Superior temporal gyrus (tissue), 1 donor: Measurements from ENCODE around the gene DAAM2.
A peak's percentile ranks its signal among the peaks of the same experiment; 100 is the strongest.

ENCODE experiments used
- DNase-seq: peaks from one replicate; pipeline ENCODE4 v3.0.0-alpha.2; 2016; ENCODE audit errors: extremely low spot score

DAAM2 gene

GRCh38 chr6:39791850-39792539, at the start of gene DAAM2:
TSS of gene DAAM2 (plus strand) at chr6:39792376. CDS start at chr6:39856303, 63,927 bp downstream.
- DNase-seq: peak; percentile 65

DNA sequence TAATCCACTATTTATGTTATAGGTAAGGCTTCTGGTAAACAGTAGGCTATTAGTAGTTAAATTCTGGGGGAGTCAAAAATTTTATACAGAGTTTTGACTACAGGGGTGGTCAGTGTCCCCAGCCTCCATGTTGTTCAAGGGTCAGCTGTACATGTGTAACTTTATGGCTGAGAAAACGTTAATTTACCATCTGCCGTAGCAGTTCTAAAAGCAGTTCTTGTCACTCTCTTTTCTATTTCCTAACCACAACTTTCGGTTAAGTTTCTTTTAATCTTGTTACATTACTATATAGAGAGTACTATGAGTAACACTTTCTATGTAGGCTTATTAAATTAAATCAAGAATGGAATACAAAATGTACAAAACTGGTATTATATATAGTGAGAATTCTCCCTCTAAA, 45.4 kb upstream of the DAAM2 start:
- no peak for DNase-seq

- no peak for DNase-seq
Observed at GRCh38 chr6:39752835-39753724, 39.1 kb upstream of the DAAM2 start.

- no peak for DNase-seq
Observed at GRCh38 chr6:39753725-39754045, 38.5 kb upstream of the DAAM2 start.

DNA sequence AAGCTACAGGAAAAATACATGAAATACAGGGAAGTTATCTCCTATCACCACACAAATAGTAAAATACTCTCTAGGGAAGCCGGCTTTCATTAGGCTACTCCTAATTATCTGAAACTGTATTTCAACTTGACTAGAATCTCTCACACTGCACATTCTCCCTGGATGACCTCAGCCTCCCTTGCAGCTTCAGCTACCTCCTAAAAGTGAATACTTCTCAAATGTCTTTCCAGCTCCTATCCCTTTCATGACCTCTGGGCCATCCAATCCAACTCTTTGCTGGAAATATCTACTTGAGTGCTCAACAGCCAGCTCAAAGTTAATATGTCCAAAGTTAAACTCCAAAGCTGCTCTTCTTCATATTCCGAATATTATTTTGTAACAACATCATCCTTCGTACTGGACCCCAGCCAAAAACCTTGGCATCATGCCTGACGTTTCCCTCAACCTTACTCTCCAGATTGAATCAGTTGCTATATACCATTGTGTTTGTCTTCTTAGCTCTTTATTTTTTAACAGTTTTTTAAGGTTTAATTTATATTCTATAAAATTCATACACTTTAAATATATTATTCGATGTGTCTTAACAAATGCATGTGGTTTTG, 37.6 kb upstream of the DAAM2 start:
- no peak for DNase-seq

- DNase-seq: no peak
Observed at GRCh38 chr6:39755231-39755630, 36.9 kb upstream of the DAAM2 start.

- no peak for DNase-seq
Observed at GRCh38 chr6:39756582-39756981, 35.6 kb upstream of the DAAM2 start.

GRCh38 chr6:39758905-39759605, 33.1 kb upstream of the DAAM2 start:
- DNase-seq: no peak

DNA sequence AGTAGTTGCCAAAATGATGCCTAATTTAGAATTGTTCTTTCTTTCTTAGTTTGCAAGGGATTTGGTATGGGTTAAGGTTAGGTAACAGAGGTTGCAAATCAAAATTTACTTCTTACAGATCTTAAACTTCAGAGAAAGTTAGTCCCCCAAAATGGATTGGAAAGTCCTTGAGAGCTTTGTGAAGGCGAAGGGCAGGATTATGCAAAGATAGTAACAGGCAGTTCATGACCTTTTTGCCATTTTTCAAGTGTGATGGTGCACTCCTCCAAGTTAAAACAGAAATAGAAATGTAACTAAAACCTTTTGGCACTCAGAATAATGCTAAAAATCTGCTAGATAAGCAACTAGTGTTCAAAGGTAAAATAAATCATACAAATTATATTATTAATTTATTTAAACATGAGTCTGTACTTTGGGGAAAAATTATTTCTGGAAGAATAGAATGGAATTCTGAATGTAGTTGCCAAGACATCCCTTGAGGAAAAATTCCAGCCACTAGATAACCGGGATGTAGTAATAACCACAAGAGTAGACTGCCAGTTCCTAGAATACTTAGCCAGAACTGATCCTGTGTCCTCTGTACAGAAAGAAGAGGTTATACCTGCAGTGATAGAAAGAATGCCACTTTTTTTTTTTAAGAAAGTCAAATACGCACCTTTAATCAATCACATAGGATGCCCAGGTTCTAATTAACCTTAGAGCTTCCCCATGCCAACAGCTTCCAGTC, 31.8 kb upstream of the DAAM2 start:
- DNase-seq: no peak

DNA sequence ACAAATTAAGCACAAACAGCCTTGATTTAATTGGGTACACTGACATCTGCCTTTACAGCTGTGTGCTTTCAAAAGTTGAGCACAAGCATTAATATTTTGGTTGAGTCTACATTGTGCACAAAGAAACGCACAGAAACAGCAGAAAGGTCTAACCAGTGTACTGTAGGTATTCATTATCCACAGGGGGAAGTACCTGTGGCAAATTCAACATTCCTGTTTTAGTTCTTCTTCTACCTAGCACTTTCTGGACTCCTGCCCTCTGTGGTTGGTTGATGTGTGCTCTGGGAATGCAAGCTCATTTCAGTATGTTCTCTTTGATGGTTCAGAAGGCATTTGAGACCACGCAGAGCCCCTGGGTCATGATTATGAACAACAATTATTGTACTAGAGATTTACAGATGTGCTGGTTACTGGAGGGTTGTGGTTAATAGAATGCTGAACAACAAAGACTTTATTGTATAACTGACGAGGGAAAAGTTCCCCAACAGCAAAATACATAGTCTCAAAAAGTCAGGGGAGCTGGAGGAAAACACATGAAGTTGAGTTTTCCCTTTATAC, 26.6 kb upstream of the DAAM2 start:
- DNase-seq: peak; percentile 71

- DNase-seq: peak; percentile 95
Observed at GRCh38 chr6:39769012-39769411, 23.2 kb upstream of the DAAM2 start.

DNA sequence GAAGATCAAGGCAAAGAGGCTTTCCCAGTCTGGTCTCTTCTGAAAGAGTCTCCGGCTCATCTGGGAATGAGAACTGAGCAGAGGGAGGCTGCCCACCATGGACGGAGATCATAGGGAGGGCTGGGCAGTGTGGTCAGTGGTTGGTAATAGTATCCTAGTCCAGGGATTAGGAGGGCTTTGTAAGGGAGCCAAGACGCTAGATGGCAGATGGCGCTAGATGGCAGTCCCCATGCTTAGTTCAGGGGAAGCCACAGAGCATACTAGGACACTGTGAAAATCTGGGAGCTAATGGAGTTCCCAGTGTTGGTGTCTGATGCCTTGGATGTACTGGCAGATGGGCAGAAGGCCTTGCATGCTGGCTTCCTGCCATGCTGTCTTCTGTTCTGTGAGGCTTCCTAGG, 21.7 kb upstream of the DAAM2 start:
- peak; percentile 81 for DNase-seq

GRCh38 chr6:39772559-39773273, 19.5 kb upstream of the DAAM2 start:
- DNase-seq: no peak

DNA sequence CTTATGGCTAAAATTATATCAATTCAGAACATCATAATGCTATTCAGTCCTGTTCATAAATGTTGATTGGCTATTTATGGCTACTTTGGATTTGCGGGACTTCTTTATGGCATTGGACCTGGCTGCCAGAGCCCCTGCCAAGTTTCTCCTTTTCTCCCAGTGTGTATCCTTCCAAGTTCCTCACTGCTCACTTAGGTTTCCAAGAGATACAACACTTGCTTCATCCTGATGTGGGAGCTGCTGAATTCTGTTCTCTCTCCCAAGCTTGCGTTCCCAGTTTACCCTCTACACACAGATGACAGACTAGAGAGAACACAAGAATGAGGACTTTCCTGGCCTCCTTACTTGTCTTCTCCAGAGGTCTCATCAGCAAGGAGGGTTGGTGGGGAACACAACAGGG, 18.4 kb upstream of the DAAM2 start:
- DNase-seq: no peak

- no peak for DNase-seq
Observed at GRCh38 chr6:39776581-39776980, 15.6 kb upstream of the DAAM2 start.

DNA sequence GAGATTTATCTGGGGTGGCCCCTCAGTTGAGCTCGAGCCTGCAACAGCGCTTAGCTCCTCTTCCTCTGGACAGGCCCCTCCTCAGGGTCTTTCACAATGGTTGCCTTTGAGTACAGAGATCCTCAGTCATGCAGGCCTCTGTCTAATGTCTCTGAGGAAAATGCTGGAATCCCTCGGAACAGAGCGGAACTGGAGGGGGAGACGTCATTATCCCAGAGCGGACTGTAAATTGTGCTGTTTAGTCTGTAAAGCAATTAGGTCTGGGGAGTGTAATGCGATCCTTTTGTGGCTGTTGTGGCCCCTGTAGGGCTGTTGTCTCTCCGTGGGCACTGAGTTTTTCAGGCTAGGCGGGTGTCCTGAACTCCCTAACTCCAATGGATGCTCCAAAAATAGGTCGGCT, 15.0 kb upstream of the DAAM2 start:
- DNase-seq: peak; percentile 27

DNA sequence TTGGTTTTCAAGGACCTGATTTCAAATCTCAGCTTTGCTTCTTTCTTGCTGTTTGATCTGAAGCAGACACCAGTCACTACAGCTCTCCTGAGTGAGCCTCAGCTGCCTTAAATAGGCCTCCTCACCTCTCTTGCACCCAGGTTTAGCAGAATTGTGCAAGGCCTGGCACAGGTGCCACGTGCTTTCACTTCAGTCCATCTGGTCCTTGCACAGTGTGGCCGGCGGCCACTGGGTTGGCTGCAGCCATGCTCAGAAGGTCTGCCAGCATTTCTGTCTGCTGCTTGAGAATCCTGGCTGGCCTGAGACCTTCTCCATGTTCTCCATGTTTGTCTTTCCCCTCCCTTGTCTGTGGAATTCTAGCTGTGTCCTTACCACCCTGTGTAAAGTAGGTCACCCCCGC, 14.5 kb upstream of the DAAM2 start:
- peak; percentile 13 for DNase-seq

DNA sequence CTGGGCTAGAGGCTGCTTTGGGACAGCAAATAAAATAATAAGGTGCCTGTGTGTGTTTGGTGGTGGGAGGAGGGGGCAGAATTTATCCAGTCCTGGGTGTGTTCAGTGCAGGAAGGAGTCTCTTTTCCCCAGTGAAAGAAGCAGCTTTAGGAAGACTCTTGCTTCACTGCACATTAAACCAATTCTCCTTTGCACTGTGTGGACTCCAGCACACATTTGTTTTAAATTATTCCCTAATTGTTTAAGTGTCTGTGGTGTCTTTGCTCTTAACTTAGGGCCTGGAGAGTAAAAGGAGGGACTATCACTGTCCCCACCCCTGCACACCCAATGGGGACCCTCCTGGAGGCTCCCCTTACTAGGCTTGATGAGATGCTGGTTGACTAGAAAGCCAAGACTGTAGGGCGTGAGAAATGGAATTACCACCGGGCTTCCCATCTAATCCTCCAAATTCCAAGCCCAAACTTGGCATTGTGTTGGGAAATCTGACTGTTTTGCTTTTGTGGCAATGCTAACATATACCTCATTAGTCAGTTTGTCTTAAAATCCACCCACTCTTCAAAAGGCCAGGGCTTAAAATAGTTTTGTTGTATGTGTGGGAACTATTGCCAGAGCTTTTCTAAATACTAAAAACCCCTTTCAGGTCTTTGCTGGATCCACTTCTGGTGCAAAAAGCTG, 13.5 kb upstream of the DAAM2 start:
- no peak for DNase-seq

GRCh38 chr6:39785281-39785680, 6.9 kb upstream of the DAAM2 start:
- DNase-seq: no peak

DNA sequence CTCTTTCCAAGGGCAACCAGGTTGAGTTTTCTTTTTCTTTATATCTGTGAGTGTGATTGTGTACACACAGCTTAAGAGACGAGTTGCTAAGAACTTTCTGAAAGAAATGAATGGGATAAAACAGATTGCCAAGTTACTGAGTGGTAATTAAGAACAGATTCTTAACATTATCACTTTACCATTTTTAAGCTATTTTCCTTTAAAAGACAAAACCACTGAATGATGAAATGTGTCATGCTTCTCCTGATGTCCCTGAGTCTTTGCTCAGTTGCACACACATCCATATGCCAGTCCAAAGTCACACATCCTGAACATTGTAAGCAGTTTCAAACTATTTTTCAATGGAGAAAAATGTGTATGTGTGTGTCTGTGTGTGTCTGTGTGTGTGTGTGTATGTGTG, 5.5 kb upstream of the DAAM2 start:
- DNase-seq: no peak
